Mesenteric fat pad (tissue), 1 donor: ENCODE measurements around the gene RAB43. TPM values are rescaled to one million over a fixed set of nuclear protein-coding genes. Genes with fewer than 3 reads are reported as not detected.
"Not testable (repeated sequence)": the region's sequence is repeated elsewhere in the genome, so short reads cannot be mapped to it uniquely, and the experiment has no call there.

Experiments used
- DNase-seq: peaks from one replicate; pipeline ENCODE4 v3.0.0-alpha.2; 2020; ENCODE audit warnings: low spot score
- total RNA-seq: library from RNA; stranded (reverse); fragmentation: NEBNext Ultra II Directional; extraction: Animal tissue kit (Norgen Biotek cat#: 25700); gene quantifications from one replicate; pipeline ENCODE4 v1.2.1, GENCODE V29; 2021
- donor health status: DM: yes; HTN: yes; CAD: no.

RAB43 gene
- total RNA-seq, 1 donor from 2014 or later = 33.0 TPM

DNA sequence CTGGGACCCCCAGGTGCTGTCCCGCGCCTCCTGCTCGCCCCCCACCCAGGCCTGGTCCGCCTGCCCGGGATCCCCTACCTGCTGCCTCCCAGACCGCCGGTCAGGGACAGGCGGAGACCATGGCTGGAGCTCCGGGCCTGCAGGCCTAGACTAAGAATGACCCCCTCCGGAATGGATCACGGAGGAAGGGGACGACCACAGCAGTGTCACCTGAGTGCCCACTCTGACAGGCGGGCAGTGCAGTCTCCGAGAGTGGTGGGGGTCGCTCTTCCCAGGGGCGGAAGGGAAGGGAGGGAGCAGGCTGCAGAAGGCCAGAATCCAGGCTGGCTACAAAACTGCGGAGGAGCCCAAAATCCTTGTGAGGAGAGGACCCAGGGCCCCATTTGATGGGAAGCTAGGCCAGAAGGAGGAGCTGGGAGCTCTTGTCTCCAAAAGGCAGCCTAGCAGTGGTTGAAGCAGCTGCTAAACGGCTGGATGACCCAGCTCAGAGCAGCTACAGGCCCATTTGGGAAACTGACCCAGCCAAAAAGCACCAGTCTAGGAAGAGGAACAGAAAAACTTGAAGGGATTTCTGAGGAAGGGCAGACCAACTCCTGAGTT, 908 bp upstream of the RAB43 start:
- no peak for DNase-seq

DNA sequence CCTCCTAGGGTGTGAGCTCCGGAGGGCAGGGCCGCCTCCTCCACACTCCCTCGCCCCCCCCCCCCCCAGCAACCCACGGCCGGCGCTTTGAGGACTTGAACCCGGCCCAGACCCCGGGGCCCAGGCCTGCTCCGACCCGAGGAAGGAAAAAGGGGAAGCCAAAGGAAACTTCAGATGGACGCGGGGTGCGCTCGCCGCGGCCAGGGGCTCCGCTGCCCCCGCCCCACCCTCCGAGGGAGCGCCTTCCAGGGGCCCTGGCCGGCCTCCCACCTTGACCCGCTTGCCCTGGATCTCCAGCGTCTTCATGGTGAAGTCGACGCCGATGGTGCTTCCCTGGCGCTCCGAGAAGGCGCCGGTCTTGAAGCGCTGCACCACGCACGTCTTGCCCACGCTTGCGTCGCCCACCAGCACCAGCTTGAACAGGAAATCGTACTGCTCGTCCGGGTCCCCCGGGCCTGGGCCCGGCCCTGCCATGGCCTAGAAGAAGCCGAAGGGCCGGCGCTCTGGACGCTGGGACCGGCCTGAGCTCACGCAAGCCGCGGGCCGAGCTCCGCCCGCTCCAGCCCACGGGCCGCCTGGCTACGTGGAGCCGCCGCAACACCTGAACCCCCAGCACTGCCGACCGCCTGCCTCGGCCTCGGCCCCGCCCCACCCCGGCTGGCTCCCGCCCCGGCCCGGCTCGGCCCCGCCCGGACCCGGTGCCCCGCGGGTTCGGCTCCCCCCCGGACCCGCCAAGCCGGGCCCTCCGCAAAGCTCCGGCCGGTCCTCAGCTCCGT, 400 bp downstream of the RAB43 start:
- no peak for DNase-seq

DNA sequence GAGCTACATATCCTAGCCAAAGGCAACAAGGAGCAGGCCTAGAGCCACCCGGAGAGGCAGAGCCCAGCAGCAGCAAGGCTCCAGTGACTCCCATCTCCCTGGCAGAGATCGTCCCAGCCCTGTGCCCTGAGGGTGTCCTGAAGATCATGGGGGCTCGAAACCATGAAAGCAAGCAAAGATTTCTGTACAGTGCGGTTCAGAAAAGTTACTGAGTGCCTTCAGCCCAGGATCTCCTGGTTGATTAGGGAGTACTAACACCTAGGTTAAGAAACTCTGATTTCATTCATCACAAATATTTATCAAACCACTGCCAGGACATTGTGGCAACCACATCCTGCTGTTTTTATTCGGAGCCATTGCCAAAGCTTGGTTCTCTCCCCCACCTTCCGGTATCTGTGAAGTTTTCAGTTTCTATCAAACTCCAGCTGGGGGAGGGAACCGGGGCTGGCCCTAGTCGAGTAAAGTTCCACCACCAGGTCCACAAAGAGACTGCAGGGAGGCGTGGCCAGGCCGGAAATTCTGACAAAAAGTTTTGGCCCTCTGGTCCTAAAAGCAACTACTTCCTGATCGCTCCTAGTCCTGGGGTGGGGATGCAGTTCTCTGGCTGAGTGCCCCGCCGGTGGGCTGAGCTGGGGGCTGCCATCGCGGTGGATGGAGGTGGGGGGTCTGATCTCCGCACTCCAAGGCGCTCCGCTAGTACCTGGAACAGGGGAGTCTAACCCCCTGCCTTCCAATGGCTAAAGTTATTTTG, 1.2 kb downstream of the RAB43 start:
- peak; percentile 94 for DNase-seq

DNA sequence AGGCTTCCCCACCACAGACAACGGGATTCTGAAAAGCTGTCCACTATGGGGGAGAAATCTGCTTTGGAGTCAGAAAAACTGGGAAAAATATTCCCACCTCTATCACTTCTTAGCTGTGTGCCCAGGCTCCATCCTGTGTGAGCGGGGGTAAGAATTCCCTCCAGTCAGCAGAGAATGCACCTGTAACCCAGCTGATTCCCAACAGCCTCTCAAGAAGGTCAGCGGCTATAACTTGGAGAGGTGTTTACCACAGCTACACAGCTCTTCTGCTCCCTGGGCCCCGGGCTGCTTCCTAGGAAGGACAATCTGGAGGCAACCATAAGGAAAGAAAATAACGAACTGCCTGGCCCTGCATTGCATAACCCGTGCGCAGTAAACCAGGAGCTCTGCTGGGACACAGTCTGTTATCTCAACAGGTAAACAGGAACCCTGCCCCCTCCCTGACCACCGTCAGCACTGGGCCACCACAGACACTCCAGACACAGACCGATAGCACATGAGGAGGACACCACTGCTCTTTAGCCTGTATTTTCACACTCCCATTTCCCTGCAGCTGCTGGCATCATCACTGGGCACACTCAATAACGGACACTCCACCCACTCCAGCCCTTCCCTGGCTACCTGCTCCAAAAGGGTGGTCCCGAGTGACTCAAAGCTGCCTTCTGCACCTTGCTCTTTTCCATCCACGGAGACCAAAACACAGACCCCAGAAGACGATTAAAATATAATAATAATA, 2.1 kb downstream of the RAB43 start:
- no peak for DNase-seq

DNA sequence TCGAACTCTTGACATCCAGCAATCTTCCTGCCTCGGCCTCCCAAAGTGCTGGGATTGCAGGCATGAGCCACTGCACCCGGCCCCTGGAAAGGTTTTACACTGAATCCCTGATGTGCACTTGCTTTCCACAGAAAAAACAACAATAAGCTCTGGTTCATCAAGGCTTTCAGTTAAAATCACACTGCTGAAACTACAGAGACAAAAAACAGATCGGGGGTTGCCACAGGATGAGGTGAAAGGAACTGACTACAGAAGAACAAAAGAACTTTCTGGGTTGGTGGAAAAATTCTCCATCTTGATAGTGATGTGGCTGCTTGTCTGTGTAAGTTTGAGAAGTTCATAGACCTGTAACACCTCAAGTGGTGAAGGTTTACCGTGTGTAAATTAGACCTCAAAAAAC, 2.9 kb downstream of the RAB43 start:
- DNase-seq = no peak

DNA sequence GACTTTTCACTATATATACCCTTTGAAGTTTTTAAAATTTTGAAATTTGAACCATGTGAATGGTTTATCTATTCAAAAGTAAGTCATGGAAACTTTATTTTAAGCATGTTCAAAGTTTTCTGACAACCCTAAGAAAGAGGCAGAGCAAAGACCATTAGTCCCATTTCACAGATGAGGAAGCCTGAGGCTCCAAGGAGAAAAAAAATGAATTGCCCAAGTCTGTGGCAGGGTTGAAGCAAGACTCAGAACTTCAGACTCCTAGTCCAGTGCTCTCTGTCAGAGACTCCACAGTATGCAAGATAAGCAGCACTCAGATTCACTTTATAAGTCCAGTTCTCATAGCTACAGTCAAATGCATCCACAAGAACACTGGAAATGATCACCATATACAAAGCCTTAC, 4.5 kb downstream of the RAB43 start:
- no peak for DNase-seq

DNA sequence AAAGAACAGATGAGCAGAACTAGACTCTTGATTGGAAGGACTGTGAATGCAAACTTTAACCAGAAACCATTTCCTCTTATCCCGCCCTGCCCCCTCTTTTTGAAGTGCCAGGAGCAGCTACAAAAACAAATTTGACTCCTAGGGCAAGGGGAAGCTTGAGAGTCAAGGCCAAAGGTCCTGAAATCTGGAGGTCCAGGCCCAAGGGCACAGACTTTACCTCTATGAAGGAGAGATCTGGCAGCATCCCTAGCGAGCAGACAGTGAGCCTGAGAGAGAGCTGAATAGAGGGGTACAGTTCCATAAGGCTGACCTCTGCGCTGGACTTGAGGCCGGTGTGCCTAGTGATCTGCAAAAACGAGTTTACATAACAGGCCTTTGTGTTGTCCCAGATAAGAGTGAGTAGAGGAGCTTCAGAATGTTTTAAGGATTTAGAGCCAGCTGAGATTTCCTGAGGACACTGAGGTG, 5.1 kb downstream of the RAB43 start:
- no peak for DNase-seq

DNA sequence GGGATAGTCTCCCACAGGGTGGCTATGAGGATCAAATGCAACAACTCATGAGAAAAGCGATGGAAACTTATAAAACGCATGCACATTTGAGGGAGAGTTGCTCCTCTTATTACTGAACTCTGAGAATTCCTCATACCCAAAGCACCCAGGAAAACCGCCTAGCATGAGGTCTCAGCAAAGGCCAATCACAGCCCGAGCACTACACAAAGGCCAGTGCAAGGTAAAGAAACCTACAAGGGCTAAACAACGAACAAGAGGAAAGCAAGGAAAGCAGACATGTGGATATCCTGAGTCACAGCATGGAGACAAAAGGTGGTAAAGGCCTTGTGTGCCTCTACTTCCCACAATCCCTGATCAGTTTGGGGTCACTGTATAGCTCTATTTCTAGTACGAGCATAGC, 7.1 kb downstream of the RAB43 start:
- no peak for DNase-seq

DNA sequence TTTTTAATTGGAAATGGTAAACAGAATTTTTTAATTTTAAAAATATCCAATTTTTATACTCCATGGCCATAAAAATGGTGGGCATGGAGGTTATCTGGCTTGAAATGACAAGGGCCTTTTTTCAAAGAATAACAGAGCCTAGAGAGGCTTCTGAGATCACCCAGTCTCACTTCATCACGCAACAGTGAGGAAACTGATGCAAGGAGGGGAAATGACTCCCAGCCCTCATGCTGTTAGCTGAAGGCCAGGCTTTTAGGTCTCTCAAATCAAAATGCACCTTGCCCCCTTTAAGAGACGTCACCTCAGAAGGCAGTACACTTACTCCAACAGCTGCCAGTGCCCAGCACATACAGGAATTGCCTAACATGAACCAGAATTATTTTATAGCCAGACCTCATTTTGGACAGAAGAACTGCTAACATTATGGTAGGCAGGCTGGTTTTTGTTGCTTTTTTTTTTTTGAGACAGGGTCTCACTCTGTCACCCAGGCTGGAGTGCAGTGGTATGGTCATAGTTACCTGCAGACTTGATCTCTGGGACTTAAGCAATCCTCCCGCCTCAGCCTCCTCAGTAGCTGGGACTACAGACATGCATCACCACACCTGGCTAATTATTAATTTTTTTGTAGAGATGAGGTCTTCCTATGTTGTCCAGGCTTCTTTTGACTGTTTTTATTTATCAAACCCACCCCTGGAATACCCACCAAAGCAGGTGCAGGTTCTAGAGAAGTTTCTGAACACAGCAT, 9.1 kb downstream of the RAB43 start:
- DNase-seq = no peak

DNA sequence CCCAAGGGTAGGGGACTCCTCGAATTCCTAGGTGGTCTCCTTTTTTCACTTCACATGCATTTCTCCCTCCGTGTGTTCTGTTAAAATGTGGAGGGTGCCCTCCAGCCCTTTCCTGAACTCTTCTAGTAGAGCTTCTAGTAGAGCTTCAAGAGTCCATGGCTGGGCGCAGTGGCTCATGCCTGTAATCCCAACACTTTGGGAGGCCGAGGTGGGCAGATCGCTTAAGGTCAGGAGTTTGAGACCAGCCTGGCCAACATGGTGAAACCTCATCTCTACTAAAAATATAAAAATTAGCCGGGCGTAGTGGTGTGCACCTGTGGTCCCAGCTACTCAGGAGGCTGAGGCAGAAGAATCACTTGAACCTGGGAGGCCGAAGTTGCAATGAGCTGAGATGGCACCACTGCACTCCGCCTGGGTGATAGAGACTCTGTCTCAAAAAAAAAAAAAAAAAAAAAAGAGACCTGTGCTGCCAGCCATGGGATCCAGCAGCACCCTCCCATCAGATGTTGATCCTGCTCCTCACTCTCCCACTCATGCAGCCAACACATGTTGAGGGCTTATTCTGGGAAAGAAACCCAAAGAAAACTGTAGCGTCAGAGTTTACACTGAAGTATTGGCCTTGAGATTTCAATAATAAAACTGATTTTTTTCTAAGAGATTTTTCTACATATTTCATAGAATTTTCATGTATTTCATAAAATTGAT, 10.4 kb downstream of the RAB43 start:
- DNase-seq = not testable (repeated sequence)

DNA sequence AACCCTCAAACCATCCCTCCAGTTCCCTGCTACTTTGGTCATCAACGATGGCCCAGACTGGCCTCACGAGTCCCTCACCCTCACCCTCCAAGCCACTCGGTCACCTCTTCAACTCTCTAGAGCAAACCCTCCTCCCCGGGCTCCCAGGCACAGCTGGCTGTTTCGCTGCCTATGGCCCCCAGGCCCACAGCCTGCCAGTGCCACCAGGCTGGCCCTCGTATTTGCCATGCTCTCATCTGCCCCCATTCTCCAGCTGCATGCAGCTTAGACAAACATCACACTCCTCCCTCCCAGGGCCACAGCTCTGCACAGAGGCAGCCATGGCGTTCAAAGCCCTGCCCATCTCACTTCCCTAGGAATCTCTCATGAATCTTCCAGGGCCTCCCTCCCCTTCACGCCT, 13.8 kb downstream of the RAB43 start:
- no peak for DNase-seq

DNA sequence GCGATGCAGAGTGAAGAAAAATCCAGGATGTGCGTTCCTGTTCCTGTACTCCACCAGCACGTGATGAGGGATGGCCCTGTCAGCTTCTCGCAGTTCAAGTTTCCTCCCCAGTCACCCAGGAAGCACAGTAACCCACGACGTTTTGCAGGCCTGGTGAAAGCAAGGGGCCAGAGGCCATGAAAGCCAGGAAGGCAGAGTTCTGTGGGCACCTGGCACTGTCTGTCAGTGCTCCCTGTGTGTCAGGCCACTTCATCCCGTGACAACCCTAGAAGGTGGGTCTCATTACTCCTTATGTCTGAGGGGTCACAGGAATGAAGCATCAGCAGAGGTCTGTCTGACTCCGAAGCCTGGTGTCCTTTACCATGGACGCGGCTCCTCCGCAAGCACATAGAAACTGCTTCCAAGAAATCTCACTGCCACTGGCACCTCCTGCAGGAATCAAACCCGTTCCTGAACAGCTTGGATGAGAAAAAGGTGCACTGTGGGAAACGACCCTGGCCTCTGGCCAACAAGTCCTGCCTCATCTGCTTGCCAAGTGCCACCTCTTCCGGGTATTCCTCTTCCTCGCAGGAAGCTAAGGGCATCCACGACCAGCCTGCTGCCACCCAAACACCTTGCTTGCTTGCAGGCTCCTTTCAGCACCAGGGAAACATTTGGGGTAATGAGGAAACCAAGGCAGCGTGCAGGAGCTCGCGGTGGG, 14.6 kb downstream of the RAB43 start:
- no peak for DNase-seq

DNA sequence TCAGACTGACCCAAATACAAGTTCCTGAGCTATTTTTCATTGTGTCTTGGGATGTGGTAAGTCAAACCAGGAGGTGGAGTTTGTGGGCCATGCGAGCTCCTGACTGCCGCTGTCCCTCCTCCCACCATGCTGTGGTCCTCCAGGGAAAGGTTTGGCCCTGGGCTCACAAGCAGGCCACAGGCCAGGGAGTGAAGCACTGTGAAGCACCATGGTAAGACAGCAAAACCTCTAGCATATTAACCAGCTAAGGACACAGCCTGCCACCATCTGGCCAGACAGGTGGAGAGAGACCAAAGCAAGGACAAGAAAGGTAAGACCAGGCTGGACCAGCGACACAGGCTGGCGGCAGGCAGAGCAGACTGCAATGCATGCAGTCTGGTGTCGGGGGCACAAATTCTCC, 15.3 kb downstream of the RAB43 start:
- DNase-seq = no peak

DNA sequence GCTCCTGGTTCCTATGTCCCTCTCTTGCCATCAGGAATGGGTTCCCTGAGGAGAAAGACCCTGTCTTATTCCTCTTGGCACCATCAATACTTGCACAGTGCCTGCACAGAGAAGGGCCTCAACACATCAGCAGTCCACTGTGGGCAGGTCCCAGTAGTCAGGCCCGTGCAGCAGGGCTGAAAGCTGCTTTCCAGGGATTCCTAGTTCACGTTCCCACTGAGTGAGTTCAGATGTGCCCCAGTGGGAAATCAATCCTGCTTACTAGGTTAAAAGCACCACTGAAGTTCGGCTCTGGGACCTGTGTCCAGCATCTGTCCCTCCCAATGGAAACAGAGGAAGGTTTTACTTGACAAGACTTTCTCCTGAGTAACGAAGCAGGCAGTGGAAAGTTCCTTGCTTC, 15.7 kb downstream of the RAB43 start:
- DNase-seq = no peak

DNA sequence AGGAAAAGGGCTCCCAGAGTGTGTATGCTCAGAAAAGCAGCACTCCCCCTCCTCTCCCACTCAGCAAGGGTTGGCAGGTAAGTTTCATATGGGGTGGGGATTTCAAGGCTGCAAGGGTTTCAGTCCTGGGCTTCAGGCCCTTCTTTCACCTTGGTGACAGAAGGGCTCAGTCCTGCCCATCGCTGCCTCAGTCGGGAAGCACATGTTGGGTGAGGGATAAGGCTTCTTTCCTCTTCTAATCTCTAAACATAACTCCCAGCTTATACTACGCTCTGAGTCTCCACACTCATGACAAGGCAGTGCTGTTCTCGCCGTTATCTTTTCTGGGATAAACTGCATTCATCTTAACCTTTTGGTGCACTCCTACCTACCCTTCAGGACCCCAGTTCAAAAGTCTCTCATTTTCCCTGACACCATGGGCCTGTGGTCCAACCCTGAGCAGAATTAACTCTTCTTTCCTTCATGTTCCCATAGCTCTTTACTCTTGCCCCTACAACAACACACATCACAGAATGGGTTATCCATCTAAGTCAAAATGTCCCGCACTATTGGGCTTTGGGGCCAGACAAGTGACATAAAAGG, 17.0 kb downstream of the RAB43 start:
- no peak for DNase-seq

DNA sequence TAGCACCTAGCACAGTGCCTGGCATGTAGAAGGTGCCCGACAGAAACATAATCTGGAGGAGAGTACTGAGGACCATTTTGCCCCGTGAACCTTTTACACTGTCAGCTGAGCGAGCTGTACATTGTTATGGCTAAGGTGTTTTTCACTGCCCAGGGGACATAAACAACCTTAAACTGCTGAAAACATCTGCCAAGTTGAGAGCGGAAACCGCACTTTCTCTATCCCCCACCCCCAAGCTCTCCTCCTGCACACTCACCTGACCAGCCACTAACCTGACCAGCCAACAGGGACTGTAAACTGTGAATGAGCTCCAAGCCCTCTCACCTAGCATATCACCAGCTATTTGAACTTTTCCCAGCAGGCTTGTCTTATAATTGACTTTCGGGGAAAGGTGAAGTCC, 17.6 kb downstream of the RAB43 start:
- no peak for DNase-seq

DNA sequence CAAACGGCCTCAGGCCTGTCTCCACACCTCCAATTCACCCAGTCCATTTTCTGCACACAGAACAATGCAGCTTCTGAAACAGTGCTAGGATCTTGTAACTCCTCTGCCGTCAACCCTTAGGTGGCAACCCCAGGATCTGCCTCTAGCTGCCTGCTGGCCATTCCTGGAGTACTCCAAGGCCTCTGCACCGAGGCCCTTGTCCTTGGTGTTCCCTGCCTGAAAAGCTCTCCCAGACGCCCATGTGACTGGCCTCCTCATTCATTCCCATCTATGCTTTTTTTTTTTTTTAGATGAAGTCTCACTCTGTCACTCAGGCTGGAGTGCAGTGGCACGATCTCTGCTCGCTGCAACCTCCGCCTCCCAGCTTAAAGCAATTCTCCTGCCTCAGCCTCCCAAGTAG, 18.3 kb downstream of the RAB43 start:
- DNase-seq = no peak

DNA sequence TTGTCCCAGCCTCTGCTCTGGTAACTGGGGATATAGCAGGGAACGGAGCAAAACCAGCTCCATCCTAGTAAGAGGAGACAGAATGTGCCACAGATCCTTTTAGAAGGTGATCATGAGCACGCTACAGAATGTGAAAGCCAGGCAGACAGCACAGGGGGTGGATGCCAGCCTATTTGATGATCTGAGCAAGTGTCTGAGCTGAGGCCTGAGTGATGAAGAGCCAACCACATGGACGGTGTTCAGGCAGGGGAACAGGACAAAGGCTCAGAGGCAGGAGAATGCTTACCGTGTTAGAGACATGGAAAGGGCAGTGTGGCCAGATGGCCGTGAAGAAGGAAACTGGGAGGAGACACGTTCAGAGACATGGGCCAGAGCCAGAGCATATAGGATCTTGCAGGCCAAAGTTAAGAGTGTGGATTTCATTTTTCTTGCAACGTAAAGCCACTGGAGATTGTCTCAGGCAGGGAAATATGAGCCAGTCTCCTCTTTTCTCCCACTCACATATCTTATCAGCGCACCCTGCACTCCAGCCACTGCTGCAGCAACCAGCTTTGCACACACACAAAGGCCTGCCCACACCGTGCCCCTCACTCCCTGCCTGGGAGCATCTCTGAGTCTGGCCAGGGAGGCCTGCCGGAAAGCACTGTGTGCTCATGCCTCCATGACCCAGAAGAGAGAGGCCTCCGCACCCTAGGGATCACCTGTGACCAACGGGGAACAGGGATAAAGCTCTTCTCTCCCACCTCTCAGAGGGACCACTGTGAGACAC, 20.1 kb downstream of the RAB43 start:
- DNase-seq = no peak

DNA sequence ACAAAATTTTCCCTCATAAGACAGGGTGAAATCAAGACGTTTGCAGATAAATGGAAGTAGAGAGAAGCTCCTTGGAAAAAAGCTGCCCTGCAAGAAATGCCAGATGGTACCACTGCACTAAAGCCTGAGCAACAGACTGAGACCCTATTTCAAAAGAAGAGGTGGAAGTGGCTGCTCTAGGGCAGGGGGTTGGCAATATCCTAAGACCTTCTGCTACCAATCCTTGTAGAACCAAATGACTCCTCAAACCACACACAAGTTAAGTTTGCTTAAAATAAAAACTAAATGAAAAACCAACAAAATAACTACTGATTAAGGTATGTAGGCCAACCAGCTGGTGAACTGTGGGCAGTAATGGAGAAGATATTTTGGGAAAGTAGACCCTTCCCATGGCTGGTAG, 21.3 kb downstream of the RAB43 start:
- no peak for DNase-seq
